Colonic mucosa (tissue), 4 donors: ENCODE measurements around the gene SCARF1. TPM values are rescaled to one million over a fixed set of nuclear protein-coding genes. Genes with fewer than 3 reads are reported as not detected.

Experiments used
- DNase-seq: peaks from one replicate; pipeline ENCODE4 v3.0.0-alpha.2; 2020
- H3K27ac ChIP-seq: fragments of 200-600 bp; one replicate; pipeline ENCODE4 v1.8.0; 2021
- H3K27me3 ChIP-seq: fragments of 200-600 bp; one replicate; pipeline ENCODE4 v1.8.0; 2021
- H3K36me3 ChIP-seq: fragments of 200-600 bp; one replicate; pipeline ENCODE4 v1.8.0; 2021
- H3K4me1 ChIP-seq: fragments of 200-600 bp; one replicate; pipeline ENCODE4 v1.8.0; 2021; ENCODE audit warnings: mild to moderate bottlenecking
- H3K4me3 ChIP-seq: fragments of 200-600 bp; one replicate; pipeline ENCODE4 v1.8.0; 2021
- H3K9ac ChIP-seq, 2 donors: one replicate each; pipeline ENCODE4 v1.7.0; 2013; ENCODE audit warnings: control low read depth in 2 of 2, low read depth in 2 of 2, low read length in 2 of 2
- H3K9me3 ChIP-seq: fragments of 200-600 bp; one replicate; pipeline ENCODE4 v1.8.0; 2021
- CTCF ChIP-seq: fragments of 200-600 bp; IDR thresholded peaks from one replicate; pipeline ENCODE4 v1.8.0; 2022; ENCODE audit warnings: antibody characterized with exemption, mild to moderate bottlenecking
- intact Hi-C: fragments of 100-400 bp; cut with DNase I; formaldehyde crosslinking; loops from one replicate; pipeline ENCODE4 v1.14.1; 2022
- total RNA-seq, 2 donors: library from RNA; stranded (reverse); fragmentation: NEBNext Ultra II Directional in 1 of 2; extraction: Animal tissue kit (Norgen Biotek cat#: 25700) in 1 of 2; gene quantifications; one replicate each; pipeline ENCODE4 v1.2.1, GENCODE V29; 2021
- donor health status: healthy.
- donor health status: DM: no; HTN: no; CAD: no.
- donor health status: DM: no; HTN: no; CAD: no.

SCARF1 gene
- total RNA-seq, 2 donors from 2014 or later: 6.3 to 7.7 TPM

DNA sequence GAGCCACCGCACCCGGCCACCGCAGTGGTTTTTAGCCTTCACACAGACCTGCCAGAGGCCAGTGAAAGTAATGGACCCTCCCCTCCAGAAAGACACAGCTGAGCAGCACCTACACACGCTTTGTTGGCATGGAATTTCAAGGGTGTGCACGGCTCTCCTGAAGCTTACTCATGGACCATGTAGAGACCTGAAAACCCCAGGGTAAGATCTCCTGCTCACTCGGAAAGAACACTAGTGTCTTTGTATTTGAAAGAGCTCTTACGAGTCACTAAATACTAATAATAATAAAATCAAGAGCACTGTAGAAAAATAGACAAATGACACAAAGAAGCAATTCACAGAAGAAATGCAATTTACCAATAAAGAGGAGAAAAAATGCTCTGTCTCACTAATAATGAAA, 36.9 kb downstream of the SCARF1 start:
- Histone ChIP-seq H3K9ac (no peak overlapping the region), H3K36me3 (no peaks in the 10 kb centered on the region), H3K9me3 (no peaks in the 10 kb centered on the region), H3K27ac (no peak overlapping the region), H3K4me1 (no peaks in the 10 kb centered on the region), H3K4me3 (no peak overlapping the region), H3K27me3 (no peaks in the 10 kb centered on the region)
- TF ChIP-seq CTCF: no peak
- intact Hi-C loops: no loop called here
- DNase-seq: no peak

GRCh38 chr17:1607971-1608320, 37.6 kb downstream of the SCARF1 start:
- TF ChIP-seq CTCF: no peak
- Histone ChIP-seq H3K9me3 (no peaks in the 10 kb centered on the region), H3K36me3 (no peaks in the 10 kb centered on the region), H3K9ac (no peak overlapping the region), H3K4me1 (no peaks in the 10 kb centered on the region), H3K27ac (no peak overlapping the region), H3K27me3 (no peaks in the 10 kb centered on the region), H3K4me3 (no peak overlapping the region)
- no peak for DNase-seq
- intact Hi-C loops: no loop called here

GRCh38 chr17:1606352-1606985, 39.1 kb downstream of the SCARF1 start:
- no peak for TF ChIP-seq CTCF
- H3K36me3 ChIP-seq: no peaks in the 10 kb centered on the region
- intact Hi-C loops: no loop called here

GRCh38 chr17:1605681-1606351, 39.7 kb downstream of the SCARF1 start:
- DNase-seq: no peak
- H3K27ac ChIP-seq: no peak overlapping the region
- no peaks in the 10 kb centered on the region for H3K36me3 ChIP-seq
- H3K27me3 ChIP-seq: no peaks in the 10 kb centered on the region
- H3K9ac ChIP-seq: no peak overlapping the region
- H3K4me1 ChIP-seq: no peaks in the 10 kb centered on the region
- no peak for TF ChIP-seq CTCF
- no peaks in the 10 kb centered on the region for H3K9me3 ChIP-seq
- no peak overlapping the region for H3K4me3 ChIP-seq
- intact Hi-C loops: no loop called here

More at GRCh38 chr17:1606352-1606985, 39.1 kb downstream of the SCARF1 start:
- Histone ChIP-seq H3K4me1 (no peaks in the 10 kb centered on the region), H3K4me3 (no peak overlapping the region), H3K9ac (no peak overlapping the region), H3K27ac (no peak overlapping the region), H3K27me3 (no peaks in the 10 kb centered on the region), H3K9me3 (no peaks in the 10 kb centered on the region)
- no peak for DNase-seq

DNA sequence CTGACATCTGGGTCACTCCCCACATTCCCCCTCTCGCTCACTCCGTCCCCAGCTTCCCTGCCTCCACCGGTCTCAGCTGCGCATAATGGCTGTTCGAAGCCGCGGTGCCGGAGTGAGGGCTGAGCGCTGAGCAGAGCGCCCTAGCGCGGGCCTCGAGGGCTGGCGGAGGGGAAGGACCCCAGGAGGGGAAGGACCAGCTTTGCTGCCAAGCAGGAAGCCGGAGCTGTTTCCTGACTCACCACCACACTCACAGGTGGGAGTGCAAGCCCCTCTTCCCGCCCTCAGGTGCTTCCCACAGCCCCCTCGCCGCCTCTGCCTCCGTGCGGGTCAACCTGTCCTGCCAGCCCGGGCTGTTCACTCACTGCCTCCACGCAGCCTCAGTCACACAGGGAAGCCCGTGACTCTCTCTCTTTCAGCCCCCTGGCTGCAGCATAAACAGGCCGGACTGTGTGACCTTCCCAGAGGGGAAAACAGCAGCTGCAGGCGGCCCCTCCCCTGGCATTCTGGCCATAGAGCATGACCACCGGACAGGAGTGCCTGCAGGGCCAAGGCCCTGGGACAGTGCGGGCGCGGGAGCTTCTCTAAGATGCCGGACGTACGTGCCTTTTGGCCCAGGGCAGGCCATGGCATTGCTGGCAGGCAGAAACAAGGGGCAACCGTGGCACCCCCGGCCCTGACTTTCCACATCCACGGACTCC, 40.6 kb downstream of the SCARF1 start:
- no peak for TF ChIP-seq CTCF
- no peak overlapping the region for H3K27ac ChIP-seq
- H3K4me1 ChIP-seq: no peaks in the 10 kb centered on the region
- DNase-seq: no peak
- H3K27me3 ChIP-seq: no peaks in the 10 kb centered on the region
- intact Hi-C loops: no loop called here
- no peak overlapping the region for H3K4me3 ChIP-seq
- H3K36me3 ChIP-seq: no peaks in the 10 kb centered on the region
- no peak overlapping the region for H3K9ac ChIP-seq
- H3K9me3 ChIP-seq: no peaks in the 10 kb centered on the region
